Activated CD4-positive, CD25-positive, alpha-beta regulatory T cell treated with anti-CD3 and anti-CD28 coated beads, Interleukin-2, amount 50 U/mL, for 16 hours (primary cell): Measurements from ENCODE around the gene ZNF540.
"Not testable (repeated sequence)": the region's sequence is repeated elsewhere in the genome, so short reads cannot be mapped to it uniquely, and the experiment has no call there.

Experiments used
- DNase-seq: peaks from one replicate; pipeline ENCODE4 v3.0.0-alpha.2; 2020; ENCODE audit warnings: low read depth, low spot score

ZNF540 gene

GRCh38 chr19:37594304-37594981, at the start of gene ZNF540, which contains the start of gene ZNF571:
ZNF540 (plus strand) TSS chr19:37594876; CDS start chr19:37598448, 3,572 bp downstream.
ZNF571 (minus strand) TSS chr19:37594792; CDS start chr19:37586676, 8,116 bp downstream.
- peak; percentile 84 for DNase-seq

GRCh38 chr19:37551129-37551993, 43.3 kb upstream of the ZNF540 start:
- peak; percentile 23 for DNase-seq

GRCh38 chr19:37563518-37563917, 31.2 kb upstream of the ZNF540 start:
- DNase-seq, result no peak

- DNase-seq, result no peak
Observed at GRCh38 chr19:37564624-37565369, 29.9 kb upstream of the ZNF540 start.

GRCh38 chr19:37565370-37565669, 29.4 kb upstream of the ZNF540 start:
- DNase-seq, result no peak

GRCh38 chr19:37572203-37572602, 22.5 kb upstream of the ZNF540 start:
- no peak for DNase-seq

- no peak for DNase-seq
Observed at GRCh38 chr19:37583340-37583739, 11.3 kb upstream of the ZNF540 start.

GRCh38 chr19:37593996-37594303, 726 bp upstream of the ZNF540 start:
- DNase-seq, result no peak

GRCh38 chr19:37594982-37595382, 306 bp downstream of the ZNF540 start:
- DNase-seq, result peak; percentile 43

- DNase-seq, result no peak
Observed at GRCh38 chr19:37635076-37636056, 40.7 kb downstream of the ZNF540 start.

GRCh38 chr19:37654118-37654517, 59.4 kb downstream of the ZNF540 start:
- DNase-seq, result no peak

- no peak for DNase-seq
Observed at GRCh38 chr19:37654629-37655300, 60.1 kb downstream of the ZNF540 start.

GRCh38 chr19:37655301-37655688, 60.6 kb downstream of the ZNF540 start, which contains the start of gene ZFP30:
ZFP30 (minus strand) TSS chr19:37655465; CDS start chr19:37647822, 7,643 bp downstream.
- peak; percentile 48 for DNase-seq

- DNase-seq, result peak; percentile 66
Observed at GRCh38 chr19:37655689-37656371, 61.2 kb downstream of the ZNF540 start.

GRCh38 chr19:37657157-37657556, 62.5 kb downstream of the ZNF540 start:
- not testable (repeated sequence) for DNase-seq
